ENCODE data around the gene MYO16.
"Not testable (repeated sequence)": the region's sequence is repeated elsewhere in the genome, so short reads cannot be mapped to it uniquely, and the experiment has no call there.

MYO16 gene

GRCh38 chr13:108775597-108775996, 146.2 kb downstream of the MYO16 start:
- Histone ChIP-seq H3K4me3 (ENCODE audit: low read depth, low read length) (no peak overlapping the region), H3K27ac (ENCODE audit: low read depth, low read length) (no peak overlapping the region), H3K4me1 (ENCODE audit: control insufficient read depth, insufficient read depth, low read length) (peaks cover 5% of the 10 kb centered on the region; the same call in 1 of the 2 replicates), H3K9ac (ENCODE audit: low read depth, low read length) (no peak overlapping the region), H3K9me3 (ENCODE audit: control insufficient read depth, insufficient read depth, low read length) (no peaks in the 10 kb centered on the region), H3K27me3 (ENCODE audit: control insufficient read depth, insufficient read depth, low read length) (no peaks in the 10 kb centered on the region), H3K36me3 (ENCODE audit: control insufficient read depth, insufficient read depth, low read length) (no peaks in the 10 kb centered on the region)

GRCh38 chr13:108776650-108777049, 147.2 kb downstream of the MYO16 start:
- H3K4me1 ChIP-seq (ENCODE audit: control insufficient read depth, insufficient read depth, low read length) = peaks cover 5% of the 10 kb centered on the region; the same call in 1 of the 2 replicates

GRCh38 chr13:108777421-108778420, 148.3 kb downstream of the MYO16 start:
- no peaks in the 10 kb centered on the region for H3K27me3 ChIP-seq (ENCODE audit: control insufficient read depth, insufficient read depth, low read length)
- H3K4me3 ChIP-seq (ENCODE audit: low read depth, low read length) = no peak overlapping the region
- H3K4me1 ChIP-seq (ENCODE audit: control insufficient read depth, insufficient read depth, low read length) = peaks cover 5% of the 10 kb centered on the region; the same call in 1 of the 2 replicates
- peaks cover 2% of the 10 kb centered on the region; the same call in 1 of the 2 replicates for H3K9me3 ChIP-seq (ENCODE audit: control insufficient read depth, insufficient read depth, low read length)
- no peaks in the 10 kb centered on the region for H3K36me3 ChIP-seq (ENCODE audit: control insufficient read depth, insufficient read depth, low read length)
- H3K9ac ChIP-seq (ENCODE audit: low read depth, low read length) = no peak overlapping the region
- H3K27ac ChIP-seq (ENCODE audit: low read depth, low read length) = peak overlapping the region; percentile 90

More at GRCh38 chr13:108776650-108777049, 147.2 kb downstream of the MYO16 start:
- Histone ChIP-seq H3K9me3 (ENCODE audit: control insufficient read depth, insufficient read depth, low read length) (no peaks in the 10 kb centered on the region), H3K27me3 (ENCODE audit: control insufficient read depth, insufficient read depth, low read length) (no peaks in the 10 kb centered on the region), H3K27ac (ENCODE audit: low read depth, low read length) (peak overlapping the region; percentile 90), H3K9ac (ENCODE audit: low read depth, low read length) (no peak overlapping the region), H3K4me3 (ENCODE audit: low read depth, low read length) (no peak overlapping the region), H3K36me3 (ENCODE audit: control insufficient read depth, insufficient read depth, low read length) (no peaks in the 10 kb centered on the region)

GRCh38 chr13:108779308-108779707, 149.9 kb downstream of the MYO16 start:
- peaks cover 7% of the 10 kb centered on the region for H3K9me3 ChIP-seq (ENCODE audit: control insufficient read depth, insufficient read depth, low read length)
- no peaks in the 10 kb centered on the region for H3K27me3 ChIP-seq (ENCODE audit: control insufficient read depth, insufficient read depth, low read length)
- no peak overlapping the region for H3K4me3 ChIP-seq (ENCODE audit: low read depth, low read length)
- no peaks in the 10 kb centered on the region for H3K36me3 ChIP-seq (ENCODE audit: control insufficient read depth, insufficient read depth, low read length)
- no peak overlapping the region for H3K9ac ChIP-seq (ENCODE audit: low read depth, low read length)
- no peak overlapping the region for H3K27ac ChIP-seq (ENCODE audit: low read depth, low read length)
- H3K4me1 ChIP-seq (ENCODE audit: control insufficient read depth, insufficient read depth, low read length) = peaks cover 5% of the 10 kb centered on the region; the same call in 1 of the 2 replicates

GRCh38 chr13:108780706-108781105, 151.3 kb downstream of the MYO16 start:
- peaks cover 6% of the 10 kb centered on the region for H3K4me1 ChIP-seq (ENCODE audit: control insufficient read depth, insufficient read depth, low read length)
- H3K36me3 ChIP-seq (ENCODE audit: control insufficient read depth, insufficient read depth, low read length) = no peaks in the 10 kb centered on the region
- H3K27me3 ChIP-seq (ENCODE audit: control insufficient read depth, insufficient read depth, low read length) = no peaks in the 10 kb centered on the region
- H3K9me3 ChIP-seq (ENCODE audit: control insufficient read depth, insufficient read depth, low read length) = peaks cover 7% of the 10 kb centered on the region
- H3K4me3 ChIP-seq (ENCODE audit: low read depth, low read length) = no peak overlapping the region
- H3K9ac ChIP-seq (ENCODE audit: low read depth, low read length) = no peak overlapping the region
- no peak overlapping the region for H3K27ac ChIP-seq (ENCODE audit: low read depth, low read length)

- Histone ChIP-seq H3K36me3 (ENCODE audit: control insufficient read depth, insufficient read depth, low read length) (no peaks in the 10 kb centered on the region), H3K27me3 (ENCODE audit: control insufficient read depth, insufficient read depth, low read length) (no peaks in the 10 kb centered on the region), H3K9me3 (ENCODE audit: control insufficient read depth, insufficient read depth, low read length) (peaks cover 7% of the 10 kb centered on the region), H3K4me3 (ENCODE audit: low read depth, low read length) (no peak overlapping the region), H3K27ac (ENCODE audit: low read depth, low read length) (no peak overlapping the region), H3K4me1 (ENCODE audit: control insufficient read depth, insufficient read depth, low read length) (peaks cover 11% of the 10 kb centered on the region), H3K9ac (ENCODE audit: low read depth, low read length) (no peak overlapping the region)
Measured at GRCh38 chr13:108781312-108781711, 151.9 kb downstream of the MYO16 start.

- not testable (repeated sequence) for H3K9me3 ChIP-seq (ENCODE audit: control insufficient read depth, insufficient read depth, low read length); H3K4me3 ChIP-seq (ENCODE audit: low read depth, low read length); H3K27me3 ChIP-seq (ENCODE audit: control insufficient read depth, insufficient read depth, low read length); H3K36me3 ChIP-seq (ENCODE audit: control insufficient read depth, insufficient read depth, low read length); H3K27ac ChIP-seq (ENCODE audit: low read depth, low read length); H3K9ac ChIP-seq (ENCODE audit: low read depth, low read length)
- peaks cover 15% of the 10 kb centered on the region for H3K4me1 ChIP-seq (ENCODE audit: control insufficient read depth, insufficient read depth, low read length)
Measured at GRCh38 chr13:108782480-108782879, 153.1 kb downstream of the MYO16 start.

GRCh38 chr13:108785844-108786243, 156.4 kb downstream of the MYO16 start:
- Histone ChIP-seq H3K27ac (ENCODE audit: low read depth, low read length) (no peak overlapping the region), H3K9ac (ENCODE audit: low read depth, low read length) (no peak overlapping the region), H3K4me3 (ENCODE audit: low read depth, low read length) (no peak overlapping the region), H3K9me3 (ENCODE audit: control insufficient read depth, insufficient read depth, low read length) (peaks cover 7% of the 10 kb centered on the region), H3K4me1 (ENCODE audit: control insufficient read depth, insufficient read depth, low read length) (peaks cover 10% of the 10 kb centered on the region), H3K36me3 (ENCODE audit: control insufficient read depth, insufficient read depth, low read length) (no peaks in the 10 kb centered on the region), H3K27me3 (ENCODE audit: control insufficient read depth, insufficient read depth, low read length) (no peaks in the 10 kb centered on the region)

GRCh38 chr13:108786456-108787200, 157.2 kb downstream of the MYO16 start:
- H3K4me1 ChIP-seq (ENCODE audit: control insufficient read depth, insufficient read depth, low read length) = peaks cover 10% of the 10 kb centered on the region
- peaks cover 7% of the 10 kb centered on the region for H3K9me3 ChIP-seq (ENCODE audit: control insufficient read depth, insufficient read depth, low read length)
- H3K4me3 ChIP-seq (ENCODE audit: low read depth, low read length) = no peak overlapping the region

GRCh38 chr13:108787700-108788414, 158.4 kb downstream of the MYO16 start:
- Histone ChIP-seq H3K4me3 (ENCODE audit: low read depth, low read length) (no peak overlapping the region), H3K27me3 (ENCODE audit: control insufficient read depth, insufficient read depth, low read length) (no peaks in the 10 kb centered on the region), H3K4me1 (ENCODE audit: control insufficient read depth, insufficient read depth, low read length) (peaks cover 10% of the 10 kb centered on the region), H3K9me3 (ENCODE audit: control insufficient read depth, insufficient read depth, low read length) (peaks cover 3% of the 10 kb centered on the region), H3K27ac (ENCODE audit: low read depth, low read length) (no peak overlapping the region), H3K36me3 (ENCODE audit: control insufficient read depth, insufficient read depth, low read length) (no peaks in the 10 kb centered on the region), H3K9ac (ENCODE audit: low read depth, low read length) (no peak overlapping the region)

More at GRCh38 chr13:108786456-108787200, 157.2 kb downstream of the MYO16 start:
- no peaks in the 10 kb centered on the region for H3K36me3 ChIP-seq (ENCODE audit: control insufficient read depth, insufficient read depth, low read length)
- peak overlapping the region; percentile 18 for H3K27ac ChIP-seq (ENCODE audit: low read depth, low read length)
- no peak overlapping the region for H3K9ac ChIP-seq (ENCODE audit: low read depth, low read length)
- no peaks in the 10 kb centered on the region for H3K27me3 ChIP-seq (ENCODE audit: control insufficient read depth, insufficient read depth, low read length)
